ENCODE data around the gene ANAPC7.
"Not testable (repeated sequence)": the region's sequence is repeated elsewhere in the genome, so short reads cannot be mapped to it uniquely, and the experiment has no call there.

The ANAPC7 gene

DNA sequence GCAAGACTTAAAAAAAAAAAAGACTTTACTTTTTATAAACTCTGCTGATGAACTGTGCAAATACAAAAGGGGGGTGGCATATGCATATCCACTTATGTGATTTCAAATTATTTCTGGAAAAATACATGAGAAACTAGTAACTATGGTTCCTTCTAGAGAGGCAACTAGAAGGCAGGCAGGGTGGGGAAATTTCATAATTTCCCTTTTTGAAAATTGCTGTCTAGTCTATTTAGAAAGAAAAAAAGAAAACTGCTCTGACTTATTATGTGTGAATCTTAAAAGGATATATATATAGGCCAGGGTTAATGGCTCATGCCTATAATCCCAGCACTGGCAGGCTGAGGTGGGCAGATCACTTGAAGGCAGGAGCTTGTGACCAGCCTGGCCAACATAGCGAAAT is 42.3 kb downstream of the ANAPC7 start:
- WGBS, 2 experiments (ENCODE audit: insufficient coverage in 2 of 2) = no CpG with 5 or more reads among the region's 1 CpG
- no peak overlapping the region for H3K4me3 ChIP-seq (ENCODE audit: extremely low read depth, insufficient read depth, low read length, poor library complexity, severe bottlenecking)
- H3K9me3 ChIP-seq (ENCODE audit: control insufficient read depth, low read length) = no peaks in the 10 kb centered on the region
- no peaks in the 10 kb centered on the region for H3K36me3 ChIP-seq (ENCODE audit: control insufficient read depth, insufficient read depth, low read length)
- no peak overlapping the region for H3K27ac ChIP-seq (ENCODE audit: low read depth, low read length, severe bottlenecking)
- no peaks in the 10 kb centered on the region for H3K4me1 ChIP-seq (ENCODE audit: control insufficient read depth, insufficient read depth, low read length, poor library complexity, severe bottlenecking)

DNA sequence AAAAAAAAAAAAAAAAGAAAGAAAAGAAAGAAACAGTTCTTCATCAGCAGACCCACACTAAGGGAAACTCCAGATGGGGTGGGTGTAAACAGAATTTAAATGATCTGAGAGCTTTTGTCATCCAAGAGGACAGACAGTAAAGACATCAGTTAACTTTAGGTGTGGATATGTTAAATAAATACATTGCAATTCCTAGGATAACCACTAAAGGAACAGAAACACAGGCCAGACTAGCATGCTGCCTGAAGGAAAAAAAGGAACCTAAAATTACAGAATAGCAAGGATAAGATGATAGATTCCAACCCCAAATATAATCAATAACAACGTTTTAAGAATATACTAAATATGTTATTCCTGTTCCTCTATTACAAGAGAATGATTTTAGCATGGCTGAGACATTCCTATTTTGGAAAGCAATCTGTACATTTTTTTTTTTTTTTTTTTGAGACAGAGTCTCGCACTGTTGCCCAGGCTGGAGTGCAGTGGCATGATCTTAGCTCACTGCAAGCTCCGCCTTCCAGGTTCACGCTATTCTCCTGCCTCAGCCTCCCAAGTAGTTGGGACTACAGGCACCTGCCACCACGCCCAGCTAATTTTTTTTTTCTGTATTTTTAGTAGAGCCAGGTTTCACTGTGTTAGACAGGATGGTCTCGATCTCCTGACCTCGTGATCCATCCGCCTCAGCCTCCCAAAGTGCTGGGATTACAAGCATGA is 45.0 kb downstream of the ANAPC7 start:
- not testable (repeated sequence) for H3K9me3 ChIP-seq (ENCODE audit: control insufficient read depth, low read length); H3K4me3 ChIP-seq (ENCODE audit: extremely low read depth, insufficient read depth, low read length, poor library complexity, severe bottlenecking); H3K36me3 ChIP-seq (ENCODE audit: control insufficient read depth, insufficient read depth, low read length); H3K4me1 ChIP-seq (ENCODE audit: control insufficient read depth, insufficient read depth, low read length, poor library complexity, severe bottlenecking); H3K27ac ChIP-seq (ENCODE audit: low read depth, low read length, severe bottlenecking)
- WGBS, 2 experiments (ENCODE audit: insufficient coverage in 2 of 2) = 85% methylated on average over 2 to 6 of the region's 8 CpGs

DNA sequence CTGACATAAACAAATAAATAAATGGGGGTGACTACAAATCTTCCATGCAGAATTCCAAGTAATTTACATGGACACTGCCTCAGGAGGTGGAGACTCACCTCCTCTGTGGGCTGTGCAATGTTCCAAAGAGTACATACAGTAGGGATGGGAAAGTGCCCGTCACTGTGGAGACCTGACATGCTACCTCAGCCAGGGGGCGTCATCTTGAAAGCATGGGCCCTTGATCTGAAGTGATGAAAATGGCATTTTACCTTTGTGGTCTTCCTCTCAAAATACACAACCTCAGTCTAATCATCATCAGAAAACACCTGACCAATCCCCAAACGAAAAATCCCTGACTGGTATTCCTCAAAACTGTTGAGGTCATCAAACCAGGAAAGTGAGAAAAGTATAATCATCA is 48.4 kb downstream of the ANAPC7 start:
- H3K9me3 ChIP-seq (ENCODE audit: control insufficient read depth, low read length) = no peaks in the 10 kb centered on the region
- WGBS, 2 experiments (ENCODE audit: insufficient coverage in 2 of 2) = 32 to 50% methylated on average over 1 to 3 of the region's 3 CpGs
- H3K36me3 ChIP-seq (ENCODE audit: control insufficient read depth, insufficient read depth, low read length) = peaks cover 19% of the 10 kb centered on the region
- H3K4me3 ChIP-seq (ENCODE audit: extremely low read depth, insufficient read depth, low read length, poor library complexity, severe bottlenecking) = no peak overlapping the region
- no peak overlapping the region for H3K27ac ChIP-seq (ENCODE audit: low read depth, low read length, severe bottlenecking)
- H3K4me1 ChIP-seq (ENCODE audit: control insufficient read depth, insufficient read depth, low read length, poor library complexity, severe bottlenecking) = no peaks in the 10 kb centered on the region

DNA sequence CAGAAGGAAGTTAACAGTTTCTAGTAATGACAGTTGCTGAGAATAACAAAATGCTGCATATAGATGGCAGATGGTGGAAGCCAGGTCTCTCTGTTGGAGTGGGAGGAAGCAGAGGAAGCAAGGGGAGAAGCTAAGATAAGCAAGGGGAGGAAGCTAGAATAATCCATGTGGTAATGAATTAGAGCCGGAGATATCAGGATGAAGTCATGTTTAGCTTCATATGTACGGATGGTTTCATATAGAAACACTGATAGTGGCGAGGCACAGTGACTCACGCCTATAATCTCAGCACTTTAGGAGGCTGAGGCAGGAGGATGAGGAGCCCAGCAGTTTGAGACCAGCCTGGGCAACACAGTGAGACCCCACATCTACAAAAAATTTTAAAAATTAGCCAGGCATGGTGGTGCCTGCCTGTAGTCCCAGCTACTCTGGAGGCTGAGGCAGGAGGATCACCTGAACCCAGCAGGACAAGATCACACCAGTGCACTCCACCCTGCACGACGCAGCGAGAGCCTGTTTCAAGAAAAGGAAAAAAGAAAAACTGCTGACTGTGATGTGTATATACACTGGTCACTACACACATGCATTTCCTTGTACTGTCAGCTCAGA is 49.2 kb downstream of the ANAPC7 start:
- H3K4me1 ChIP-seq (ENCODE audit: control insufficient read depth, insufficient read depth, low read length, poor library complexity, severe bottlenecking) = no peaks in the 10 kb centered on the region
- no peaks in the 10 kb centered on the region for H3K9me3 ChIP-seq (ENCODE audit: control insufficient read depth, low read length)
- WGBS, 2 experiments (ENCODE audit: insufficient coverage in 2 of 2) = 92 to 100% methylated on average over 3 of the region's 7 CpGs
- no peak overlapping the region for H3K4me3 ChIP-seq (ENCODE audit: extremely low read depth, insufficient read depth, low read length, poor library complexity, severe bottlenecking)
- H3K27ac ChIP-seq (ENCODE audit: low read depth, low read length, severe bottlenecking) = peak overlapping the region; percentile 24
- peaks cover 27% of the 10 kb centered on the region for H3K36me3 ChIP-seq (ENCODE audit: control insufficient read depth, insufficient read depth, low read length)

DNA sequence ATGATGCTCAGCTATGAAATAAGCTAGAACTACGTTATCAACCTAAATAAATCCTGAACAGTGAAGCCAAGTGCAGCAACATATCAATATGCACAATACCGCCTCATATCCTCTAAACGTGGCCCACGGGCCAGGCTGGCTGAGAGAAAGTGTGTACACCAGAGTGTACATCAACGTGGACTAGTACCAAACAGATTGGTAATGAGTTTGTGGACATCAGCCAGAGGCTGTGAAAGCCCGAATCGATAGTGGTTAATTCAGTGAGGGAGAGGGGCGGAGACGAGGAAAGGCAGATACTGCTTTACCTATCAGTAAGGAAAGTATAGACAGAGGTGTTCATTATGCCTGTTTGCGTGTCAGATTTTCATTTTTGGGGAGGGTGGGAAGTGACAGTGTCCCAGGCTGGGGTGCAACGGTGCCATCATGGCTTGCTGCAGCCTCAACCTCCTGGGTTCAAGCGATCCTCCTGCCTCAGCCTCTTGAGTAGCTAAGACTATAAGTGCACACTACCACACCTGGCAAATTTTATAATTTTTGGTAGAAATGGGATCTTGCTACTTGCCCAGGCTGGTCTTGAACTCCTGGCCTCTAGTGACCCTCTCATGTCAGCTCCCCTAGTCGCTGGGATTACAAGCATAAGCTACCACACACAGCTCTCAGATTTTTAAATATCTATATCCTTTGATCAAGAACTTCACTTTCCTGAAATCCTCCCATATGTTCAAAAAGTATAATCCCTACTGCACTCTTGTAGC is 50.1 kb downstream of the ANAPC7 start:
- Histone ChIP-seq H3K4me1 (ENCODE audit: control insufficient read depth, insufficient read depth, low read length, poor library complexity, severe bottlenecking) (no peaks in the 10 kb centered on the region), H3K9me3 (ENCODE audit: control insufficient read depth, low read length) (no peaks in the 10 kb centered on the region), H3K4me3 (ENCODE audit: extremely low read depth, insufficient read depth, low read length, poor library complexity, severe bottlenecking) (no peak overlapping the region), H3K36me3 (ENCODE audit: control insufficient read depth, insufficient read depth, low read length) (peaks cover 35% of the 10 kb centered on the region), H3K27ac (ENCODE audit: low read depth, low read length, severe bottlenecking) (peak overlapping the region; percentile 24)
- 93 to 97% methylated on average over 10 to 11 of the region's 13 CpGs for WGBS, 2 experiments (ENCODE audit: insufficient coverage in 2 of 2)

DNA sequence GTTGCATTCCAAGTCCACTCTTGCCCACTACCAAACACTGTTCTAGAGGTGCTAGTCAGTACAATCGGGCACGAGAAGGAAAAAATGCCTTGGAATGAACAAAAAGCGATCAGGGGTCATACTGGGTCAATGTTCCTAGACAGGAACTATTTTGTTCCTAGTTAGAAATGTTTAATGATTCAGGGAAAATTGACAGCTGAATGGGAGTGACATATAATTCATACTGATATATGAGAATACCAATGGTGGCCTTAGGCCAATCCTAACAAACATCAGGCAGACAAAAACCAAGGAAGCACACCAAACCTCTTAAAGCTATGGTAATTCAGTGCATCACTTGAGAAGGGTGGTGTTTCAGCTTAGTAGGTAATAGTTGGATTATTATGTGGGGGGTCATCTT is 51.1 kb downstream of the ANAPC7 start:
- H3K27ac ChIP-seq (ENCODE audit: low read depth, low read length, severe bottlenecking) = peak overlapping the region; percentile 10
- H3K36me3 ChIP-seq (ENCODE audit: control insufficient read depth, insufficient read depth, low read length) = peaks cover 45% of the 10 kb centered on the region
- H3K9me3 ChIP-seq (ENCODE audit: control insufficient read depth, low read length) = no peaks in the 10 kb centered on the region
- WGBS, 2 experiments (ENCODE audit: insufficient coverage in 2 of 2) = 95% methylated on average over 3 of the region's 3 CpGs; no CpG with 5 or more reads in 1 of the 2 experiments
- no peaks in the 10 kb centered on the region for H3K4me1 ChIP-seq (ENCODE audit: control insufficient read depth, insufficient read depth, low read length, poor library complexity, severe bottlenecking)
- H3K4me3 ChIP-seq (ENCODE audit: extremely low read depth, insufficient read depth, low read length, poor library complexity, severe bottlenecking) = no peak overlapping the region

DNA sequence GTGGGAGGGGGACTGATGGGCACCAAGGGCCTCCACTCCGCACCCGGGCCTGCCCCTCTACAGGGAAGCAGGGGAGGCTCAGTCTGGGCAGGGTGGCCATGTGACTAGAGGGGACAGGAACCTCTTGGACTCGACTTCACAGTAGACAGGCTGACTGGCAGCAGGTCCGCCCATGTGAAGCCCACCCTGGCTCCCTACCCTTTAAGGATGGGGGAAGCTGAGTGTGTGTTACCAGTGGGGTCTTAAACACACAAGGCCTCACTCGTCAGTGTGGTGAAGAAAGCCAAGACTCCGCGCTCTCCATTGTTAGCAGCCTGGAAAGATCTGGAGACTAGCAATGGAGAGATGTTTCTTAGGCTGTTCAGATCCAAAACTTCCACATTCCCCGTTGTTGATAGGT is 52.4 kb downstream of the ANAPC7 start:
- Histone ChIP-seq H3K4me3 (ENCODE audit: extremely low read depth, insufficient read depth, low read length, poor library complexity, severe bottlenecking) (no peak overlapping the region), H3K36me3 (ENCODE audit: control insufficient read depth, insufficient read depth, low read length) (peaks cover 58% of the 10 kb centered on the region)
- WGBS, 2 experiments (ENCODE audit: insufficient coverage in 2 of 2) = 100% methylated on average over 6 to 7 of the region's 8 CpGs

DNA sequence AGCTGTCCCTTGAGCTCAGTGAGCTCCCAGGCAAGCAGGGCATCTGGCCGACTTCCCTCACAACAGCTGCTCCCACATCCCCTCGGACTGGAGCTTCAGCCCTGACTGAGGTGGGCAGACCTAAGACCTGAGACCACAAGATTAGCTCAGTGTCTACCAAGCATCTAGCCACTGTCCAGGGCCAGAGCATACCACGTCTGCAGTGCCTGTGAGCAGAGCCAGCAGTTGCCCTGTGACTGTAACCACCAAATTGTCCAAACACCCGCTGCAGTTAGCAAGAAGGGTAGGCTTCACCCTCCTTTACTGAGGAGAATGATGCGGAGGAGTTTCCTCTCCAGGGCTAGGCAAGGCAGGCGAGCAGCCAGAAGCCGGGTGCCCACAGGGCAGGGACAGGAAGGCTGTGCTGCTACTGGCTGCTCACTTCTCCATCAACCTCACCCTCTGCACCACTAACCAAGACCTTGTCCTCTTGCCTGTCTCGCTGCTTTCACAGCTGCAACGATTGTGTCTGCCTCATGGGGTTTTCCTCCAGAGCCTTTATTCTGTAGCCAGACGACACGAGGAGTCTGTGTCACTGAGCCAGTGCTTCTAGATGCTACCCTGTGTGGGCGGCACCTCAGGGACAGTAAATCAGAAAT is 53.9 kb downstream of the ANAPC7 start:
- H3K4me1 ChIP-seq (ENCODE audit: control insufficient read depth, insufficient read depth, low read length, poor library complexity, severe bottlenecking) = no peaks in the 10 kb centered on the region
- H3K9me3 ChIP-seq (ENCODE audit: control insufficient read depth, low read length) = no peaks in the 10 kb centered on the region
- no peak overlapping the region for H3K4me3 ChIP-seq (ENCODE audit: extremely low read depth, insufficient read depth, low read length, poor library complexity, severe bottlenecking)
- H3K27ac ChIP-seq (ENCODE audit: low read depth, low read length, severe bottlenecking) = peak overlapping the region; percentile 16
- H3K36me3 ChIP-seq (ENCODE audit: control insufficient read depth, insufficient read depth, low read length) = peaks cover 73% of the 10 kb centered on the region
- WGBS, 2 experiments (ENCODE audit: insufficient coverage in 2 of 2) = 91% methylated on average over 9 to 12 of the region's 12 CpGs

More for the DNA sequence above, 52.4 kb downstream of the ANAPC7 start:
- no peaks in the 10 kb centered on the region for H3K4me1 ChIP-seq (ENCODE audit: control insufficient read depth, insufficient read depth, low read length, poor library complexity, severe bottlenecking)
- H3K9me3 ChIP-seq (ENCODE audit: control insufficient read depth, low read length) = no peaks in the 10 kb centered on the region
- H3K27ac ChIP-seq (ENCODE audit: low read depth, low read length, severe bottlenecking) = no peak overlapping the region

DNA sequence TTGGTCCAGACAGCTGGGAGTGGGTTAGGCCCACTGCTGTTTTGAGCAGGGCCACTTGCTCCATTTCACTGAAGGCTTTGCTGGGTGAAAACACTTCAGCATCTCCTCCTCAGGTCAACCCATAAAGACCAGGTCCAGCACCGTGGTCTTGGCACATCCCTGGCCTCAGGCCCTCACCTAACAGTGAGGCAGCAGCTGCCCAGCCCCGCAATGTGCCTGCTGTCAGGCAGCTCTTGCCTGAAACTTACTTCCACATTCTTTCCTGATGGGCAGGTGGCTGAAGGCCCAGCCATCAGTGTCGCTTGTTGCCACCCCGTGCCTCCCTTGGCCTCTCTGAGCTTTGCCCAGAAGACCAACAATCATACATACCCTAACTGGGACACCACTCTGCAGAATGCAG is 54.4 kb downstream of the ANAPC7 start:
- Histone ChIP-seq H3K4me3 (ENCODE audit: extremely low read depth, insufficient read depth, low read length, poor library complexity, severe bottlenecking) (no peak overlapping the region), H3K36me3 (ENCODE audit: control insufficient read depth, insufficient read depth, low read length) (peaks cover 78% of the 10 kb centered on the region), H3K9me3 (ENCODE audit: control insufficient read depth, low read length) (no peaks in the 10 kb centered on the region), H3K4me1 (ENCODE audit: control insufficient read depth, insufficient read depth, low read length, poor library complexity, severe bottlenecking) (no peaks in the 10 kb centered on the region), H3K27ac (ENCODE audit: low read depth, low read length, severe bottlenecking) (no peak overlapping the region)
- 95 to 97% methylated on average over 3 to 4 of the region's 4 CpGs for WGBS, 2 experiments (ENCODE audit: insufficient coverage in 2 of 2)

DNA sequence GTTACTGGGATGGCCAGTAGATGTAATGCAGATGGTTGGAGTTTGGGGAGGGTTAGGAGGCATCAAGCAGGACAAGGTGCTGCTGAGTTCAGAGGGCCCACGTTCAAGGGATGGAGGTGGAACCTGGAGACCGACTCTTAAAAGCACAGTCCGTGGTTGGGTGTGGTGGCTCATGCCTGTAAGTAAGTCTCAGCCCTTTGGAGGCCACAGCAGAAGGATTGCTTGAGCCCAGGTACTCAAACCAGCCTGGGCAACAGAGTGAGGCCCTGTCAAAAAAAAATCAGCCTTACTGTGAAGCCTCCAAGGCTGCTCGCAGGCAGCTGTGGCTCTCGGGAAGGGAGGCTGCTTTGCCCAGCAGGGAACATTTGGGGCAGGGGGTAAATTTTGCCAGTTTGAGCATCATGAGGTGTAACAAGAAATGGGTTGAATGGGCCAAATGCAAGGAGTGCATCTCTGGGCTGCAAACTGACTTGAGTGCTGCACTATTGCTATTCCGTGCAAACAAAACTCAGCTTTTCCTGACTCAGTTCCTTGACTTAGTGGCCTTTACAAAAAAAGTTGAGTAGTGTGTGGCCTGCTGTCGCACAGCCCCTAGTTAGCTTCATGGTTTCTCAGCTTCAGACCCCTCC is 55.0 kb downstream of the ANAPC7 start:
- peaks cover 84% of the 10 kb centered on the region for H3K36me3 ChIP-seq (ENCODE audit: control insufficient read depth, insufficient read depth, low read length)
- WGBS, 2 experiments (ENCODE audit: insufficient coverage in 2 of 2) = 97 to 99% methylated on average over 6 to 7 of the region's 7 CpGs
- no peak overlapping the region for H3K4me3 ChIP-seq (ENCODE audit: extremely low read depth, insufficient read depth, low read length, poor library complexity, severe bottlenecking)
- H3K9me3 ChIP-seq (ENCODE audit: control insufficient read depth, low read length) = no peaks in the 10 kb centered on the region
- H3K4me1 ChIP-seq (ENCODE audit: control insufficient read depth, insufficient read depth, low read length, poor library complexity, severe bottlenecking) = no peaks in the 10 kb centered on the region
- H3K27ac ChIP-seq (ENCODE audit: low read depth, low read length, severe bottlenecking) = no peak overlapping the region

All from mesodermal cell (in vitro differentiated cells).